Neural cell (in vitro differentiated cells): ENCODE results near the gene MAP1LC3B. TPM values are rescaled to one million over a fixed set of nuclear protein-coding genes. Genes with fewer than 3 reads are reported as not detected.

ENCODE experiments used
- H2AFZ ChIP-seq: fragments of 200-600, 300-800 bp; sonication (generic), shearing (Covaris generic); 2 replicates; pipeline ENCODE4 v1.6.0; 2014; ENCODE audit warnings: low read depth, mild to moderate bottlenecking, antibody characterized with exemption, low read length, moderate library complexity
- H3F3A ChIP-seq: fragments of 200-600 bp; shearing (Covaris generic); 2 replicates; pipeline ENCODE4 v1.6.1; 2016; ENCODE audit warnings: mild to moderate bottlenecking, moderate library complexity, mixed read lengths, antibody characterized with exemption, low read length; ENCODE audit not compliant: insufficient read depth, poor library complexity, severe bottlenecking
- H3K27ac ChIP-seq: fragments of 200-600, 300-800 bp; sonication (generic), shearing (Covaris generic); 2 replicates; pipeline ENCODE4 v1.5.1; 2014; ENCODE audit warnings: mild to moderate bottlenecking, low read length, moderate library complexity
- H3K27me3 ChIP-seq: fragments of 300-800, 200-600 bp; sonication (generic), shearing (Covaris generic); 2 replicates; pipeline ENCODE4 v1.6.0; 2014; ENCODE audit warnings: mild to moderate bottlenecking, low read depth, low read length, moderate library complexity; ENCODE audit not compliant: insufficient read depth
- H3K36me3 ChIP-seq: fragments of 300-800, 200-600 bp; sonication (generic), shearing (Covaris generic); 2 replicates; pipeline ENCODE4 v1.5.1; 2014; ENCODE audit warnings: mild to moderate bottlenecking, antibody characterized with exemption, low read length, moderate library complexity; ENCODE audit not compliant: insufficient read depth
- H3K4me2 ChIP-seq: fragments of 300-800, 200-600 bp; sonication (generic), shearing (Covaris generic); 2 replicates; pipeline ENCODE4 v1.6.0; 2014; ENCODE audit warnings: mild to moderate bottlenecking, low read length
- H3K4me3 ChIP-seq: fragments of 300-800, 200-600 bp; sonication (generic), shearing (Covaris generic); 2 replicates; pipeline ENCODE4 v1.5.1; 2014; ENCODE audit warnings: mild to moderate bottlenecking, low read length, moderate library complexity
- H3K79me2 ChIP-seq: fragments of 200-600 bp; shearing (Covaris generic); replicated peaks from 2 replicates; pipeline ENCODE4 v1.6.0; 2014; ENCODE audit warnings: mild to moderate bottlenecking, low read length, moderate library complexity; ENCODE audit not compliant: insufficient read depth
- H3K9ac ChIP-seq: fragments of 300-800, 200-600 bp; sonication (generic), shearing (Covaris generic); 2 replicates; pipeline ENCODE4 v1.6.1; 2016; ENCODE audit warnings: mild to moderate bottlenecking, low read length, mixed read lengths
- H3K9me2 ChIP-seq: fragments of 200-600 bp; shearing (Covaris generic); 2 replicates; pipeline ENCODE4 v1.6.1; 2016; ENCODE audit warnings: mild to moderate bottlenecking, low read length, mixed read lengths; ENCODE audit not compliant: insufficient read depth
- H3K9me3 ChIP-seq: fragments of 200-600, 300-800 bp; sonication (generic), shearing (Covaris generic); 2 replicates; pipeline ENCODE4 v1.6.1; 2016; ENCODE audit warnings: mild to moderate bottlenecking, mixed run types, low read length, moderate library complexity, mixed read lengths
- H4K20me1 ChIP-seq: fragments of 200-600 bp; shearing (Covaris generic); 2 replicates; pipeline ENCODE4 v1.6.1; 2016; ENCODE audit warnings: mild to moderate bottlenecking, mixed run types; ENCODE audit not compliant: insufficient read depth
- CTCF ChIP-seq: fragments of 450-650 bp; IDR thresholded peaks from 2 replicates; pipeline ENCODE4 v1.5.1; 2014; ENCODE audit warnings: antibody characterized with exemption, mild to moderate bottlenecking, moderate library complexity; ENCODE audit not compliant: poor library complexity, severe bottlenecking
- EP300 ChIP-seq: fragments of 450-650 bp; conservative IDR thresholded peaks from 2 replicates; pipeline ENCODE4 v1.6.1; 2014; ENCODE audit warnings: antibody characterized with exemption, mild to moderate bottlenecking, moderate library complexity; ENCODE audit not compliant: poor library complexity, severe bottlenecking
- EZH2 ChIP-seq: fragments of 200-600, 300-800 bp; shearing (Covaris generic), sonication (generic); IDR thresholded peaks from 2 replicates; pipeline ENCODE4 v1.6.1; 2014; ENCODE audit warnings: antibody characterized with exemption, low read length, borderline replicate concordance, mild to moderate bottlenecking; ENCODE audit not compliant: insufficient read depth, poor library complexity, severe bottlenecking
- MXI1 ChIP-seq: fragments of 450-650 bp; conservative IDR thresholded peaks from 2 replicates; pipeline ENCODE4 v1.6.1; 2014; ENCODE audit warnings: antibody characterized with exemption, mild to moderate bottlenecking; ENCODE audit not compliant: poor library complexity, severe bottlenecking
- POLR2AphosphoS5 ChIP-seq: IDR thresholded peaks from 2 replicates; pipeline ENCODE4 v1.6.1; 2012
- RAD21 ChIP-seq: fragments of 450-650 bp; conservative IDR thresholded peaks from 2 replicates; pipeline ENCODE4 v1.6.1; 2014; ENCODE audit warnings: antibody characterized with exemption, mild to moderate bottlenecking, moderate library complexity
- REST ChIP-seq: IDR thresholded peaks from 2 replicates; pipeline ENCODE4 v1.6.1; 2012; ENCODE audit warnings: borderline replicate concordance
- SMC3 ChIP-seq: fragments of 450-650 bp; conservative IDR thresholded peaks from 2 replicates; pipeline ENCODE4 v1.6.1; 2014; ENCODE audit warnings: antibody characterized with exemption, mild to moderate bottlenecking, moderate library complexity; ENCODE audit not compliant: poor library complexity
- TAF1 ChIP-seq: IDR thresholded peaks from 2 replicates; pipeline ENCODE4 v1.6.1; 2012; ENCODE audit warnings: low read depth
- polyA plus RNA-seq: library from polyadenylated mRNA; depleted of rRNA; stranded (reverse); fragments of >200 nt; gene quantifications from 2 replicates; pipeline ENCODE4 v1.2.3, GENCODE V29; 2014

The MAP1LC3B gene
- polyA plus RNA-seq, 1 donor from 2014 or later: 73.1 TPM

- Histone ChIP-seq H3K4me3 (no peak overlapping the region), H4K20me1 (no peaks in the 10 kb centered on the region), H3K9ac (no peak overlapping the region), H3K27me3 (no peaks in the 10 kb centered on the region), H3F3A (no peaks in the 10 kb centered on the region), H3K79me2 (no peaks in the 10 kb centered on the region), H3K27ac (no peak overlapping the region), H3K9me2 (no peaks in the 10 kb centered on the region), H3K4me2 (no peak overlapping the region), H3K9me3 (no peaks in the 10 kb centered on the region), H3K36me3 (peaks cover 6% of the 10 kb centered on the region), H2AFZ (no peak overlapping the region)
- TF ChIP-seq EZH2 (no peak), REST (no peak), RAD21 (no peak), POLR2AphosphoS5 (no peak), MXI1 (no peak), SMC3 (no peak), CTCF (no peak), TAF1 (no peak), EP300 (no peak)
Observed at GRCh38 chr16:87406495-87407088, 14.5 kb downstream of the MAP1LC3B start.

GRCh38 chr16:87407511-87408112, 15.5 kb downstream of the MAP1LC3B start:
- H3K79me2 ChIP-seq: no peaks in the 10 kb centered on the region
- H3K4me2 ChIP-seq: no peak overlapping the region
- H3K9me3 ChIP-seq: no peaks in the 10 kb centered on the region
- no peaks in the 10 kb centered on the region for H3F3A ChIP-seq
- TF ChIP-seq POLR2AphosphoS5 (no peak), EZH2 (no peak), REST (no peak), TAF1 (no peak), EP300 (no peak), CTCF (no peak), SMC3 (no peak), MXI1 (no peak), RAD21 (no peak)
- H2AFZ ChIP-seq: no peak overlapping the region
- peaks cover 6% of the 10 kb centered on the region for H3K36me3 ChIP-seq
- H3K27ac ChIP-seq: no peak overlapping the region
- H3K9ac ChIP-seq: no peak overlapping the region
- no peaks in the 10 kb centered on the region for H4K20me1 ChIP-seq
- no peaks in the 10 kb centered on the region for H3K9me2 ChIP-seq
- H3K4me3 ChIP-seq: no peak overlapping the region
- H3K27me3 ChIP-seq: no peaks in the 10 kb centered on the region
